ENCODE measurements around the gene IGFBP7.

Gene IGFBP7

DNA sequence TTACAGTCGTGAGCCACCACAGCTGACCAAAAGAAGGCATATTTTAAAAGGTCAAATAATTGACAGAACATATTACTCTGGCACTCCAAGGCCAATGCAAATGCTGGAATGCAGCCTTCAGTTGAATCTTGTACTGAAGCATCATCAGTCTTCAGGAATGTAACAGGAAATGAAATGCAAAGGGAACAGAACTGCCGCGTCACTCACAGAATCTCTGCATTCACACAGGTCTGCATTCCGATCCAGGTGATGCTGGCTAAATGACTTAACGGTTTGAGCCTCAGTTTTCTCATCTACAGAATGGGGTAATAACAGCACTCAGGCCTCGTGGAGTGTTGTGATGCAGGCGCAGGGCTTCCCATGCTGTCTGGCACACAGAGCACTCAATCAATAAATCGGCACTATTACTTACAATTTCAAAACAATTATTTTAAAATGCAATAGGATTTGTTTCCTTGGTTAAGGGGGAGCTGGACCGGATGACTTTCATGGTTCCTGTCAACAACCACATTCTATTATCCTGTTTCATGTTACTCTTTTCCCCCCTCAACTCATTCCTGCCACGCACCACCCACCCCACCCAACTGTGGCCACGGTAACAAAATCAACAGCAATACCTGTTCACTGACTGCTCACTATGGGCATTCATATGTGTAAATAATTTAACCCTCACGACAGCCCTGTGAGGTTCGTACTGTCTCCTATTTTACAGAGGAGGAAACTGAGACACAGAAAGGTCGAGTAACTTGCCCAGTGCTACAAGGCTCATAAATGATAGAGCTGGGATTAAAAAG lies 32.4 kb downstream of the IGFBP7 start:
- TF ChIP-seq FOXP2 (optimal IDR thresholded peaks at IDR 0.05; ENCODE audit: control extremely low read depth, extremely low read length, insufficient read depth) = no peak
- TF ChIP-seq EZH2 (IDR thresholded peaks at IDR 0.05) = no peak
- no peak for TF ChIP-seq POLR2AphosphoS5 (IDR thresholded peaks at IDR 0.05; ENCODE audit: borderline replicate concordance, low read depth, low read length)
- Histone ChIP-seq H3K9ac (ENCODE audit: insufficient read length) (no peak overlapping the region), H3K27ac (no peak overlapping the region), H3K36me3 (ENCODE audit: insufficient read depth, low read length) (no peaks in the 10 kb centered on the region), H3K4me3 (no peak overlapping the region), H3K9me3 (ENCODE audit: low read depth, low read length) (no peaks in the 10 kb centered on the region)
- DNase-seq (ENCODE audit: low read depth, low spot score) = no peak

DNA sequence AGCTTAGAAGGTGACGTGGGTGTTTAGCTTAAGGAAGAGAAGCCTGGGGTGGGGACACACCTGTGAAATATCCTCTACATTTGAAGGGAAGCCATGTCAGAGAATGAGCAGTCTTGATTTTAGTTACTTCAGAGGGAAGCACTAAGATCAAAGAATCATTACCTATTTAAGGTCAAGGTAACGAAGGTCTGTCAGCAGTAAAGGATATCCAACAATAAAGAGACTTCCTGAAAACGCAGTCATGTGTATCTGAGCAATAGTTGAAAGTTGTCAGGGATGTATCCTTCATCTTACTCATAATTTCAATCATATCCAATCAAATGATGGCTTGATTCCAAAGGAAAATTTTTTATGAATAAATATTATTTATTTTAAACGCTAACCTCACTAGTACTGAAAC lies 33.5 kb downstream of the IGFBP7 start:
- Histone ChIP-seq H3K9ac (ENCODE audit: insufficient read length) (no peak overlapping the region), H3K9me3 (ENCODE audit: low read depth, low read length) (no peaks in the 10 kb centered on the region), H3K4me3 (no peak overlapping the region), H3K27ac (no peak overlapping the region), H3K36me3 (ENCODE audit: insufficient read depth, low read length) (no peaks in the 10 kb centered on the region)
- no peak for DNase-seq (ENCODE audit: low read depth, low spot score)
- no peak for TF ChIP-seq POLR2AphosphoS5 (IDR thresholded peaks at IDR 0.05; ENCODE audit: borderline replicate concordance, low read depth, low read length)
- no peak for TF ChIP-seq FOXP2 (optimal IDR thresholded peaks at IDR 0.05; ENCODE audit: control extremely low read depth, extremely low read length, insufficient read depth)
- TF ChIP-seq EZH2 (IDR thresholded peaks at IDR 0.05) = no peak

- no peak overlapping the region for H3K4me3 ChIP-seq
- no peaks in the 10 kb centered on the region for H3K9me3 ChIP-seq (ENCODE audit: low read depth, low read length)
- no peaks in the 10 kb centered on the region for H3K36me3 ChIP-seq (ENCODE audit: insufficient read depth, low read length)
- no peak for DNase-seq (ENCODE audit: low read depth, low spot score)
- H3K9ac ChIP-seq (ENCODE audit: insufficient read length) = no peak overlapping the region
- H3K27ac ChIP-seq = no peak overlapping the region
- no peak for TF ChIP-seq EZH2 (IDR thresholded peaks at IDR 0.05)
- no peak for TF ChIP-seq POLR2AphosphoS5 (IDR thresholded peaks at IDR 0.05; ENCODE audit: borderline replicate concordance, low read depth, low read length)
- TF ChIP-seq FOXP2 (optimal IDR thresholded peaks at IDR 0.05; ENCODE audit: control extremely low read depth, extremely low read length, insufficient read depth) = no peak
Observed at GRCh38 chr4:57075367-57075766, 34.8 kb downstream of the IGFBP7 start.

GRCh38 chr4:57074744-57075143 lies 35.4 kb downstream of the IGFBP7 start:
- no peak overlapping the region for H3K4me3 ChIP-seq
- TF ChIP-seq EZH2 (IDR thresholded peaks at IDR 0.05) = no peak
- TF ChIP-seq POLR2AphosphoS5 (IDR thresholded peaks at IDR 0.05; ENCODE audit: borderline replicate concordance, low read depth, low read length) = no peak
- TF ChIP-seq FOXP2 (optimal IDR thresholded peaks at IDR 0.05; ENCODE audit: control extremely low read depth, extremely low read length, insufficient read depth) = no peak
- no peak overlapping the region for H3K9ac ChIP-seq (ENCODE audit: insufficient read length)
- no peak overlapping the region for H3K27ac ChIP-seq
- no peaks in the 10 kb centered on the region for H3K9me3 ChIP-seq (ENCODE audit: low read depth, low read length)
- no peaks in the 10 kb centered on the region for H3K36me3 ChIP-seq (ENCODE audit: insufficient read depth, low read length)
- no peak for DNase-seq (ENCODE audit: low read depth, low spot score)

DNA sequence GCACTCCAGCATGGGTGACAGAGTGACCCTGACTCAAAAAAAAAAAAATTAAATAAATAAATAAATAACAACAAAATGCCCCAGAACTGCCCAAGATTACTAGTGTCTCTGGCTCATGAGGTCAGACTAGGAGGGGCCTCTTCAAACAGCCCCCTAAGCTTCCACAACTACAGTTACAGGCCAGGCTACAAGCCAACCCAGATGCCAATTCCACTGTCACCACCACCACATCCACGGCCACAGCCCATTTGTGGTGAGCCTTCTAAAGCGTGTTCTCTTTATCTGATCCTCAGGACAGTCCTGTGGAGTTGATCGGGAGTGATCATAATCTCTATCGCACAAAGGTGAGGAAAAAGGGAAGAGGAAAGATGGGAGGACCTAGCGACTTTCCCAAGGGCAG lies 36.6 kb downstream of the IGFBP7 start:
- no peak overlapping the region for H3K4me3 ChIP-seq
- no peak overlapping the region for H3K9ac ChIP-seq (ENCODE audit: insufficient read length)
- no peaks in the 10 kb centered on the region for H3K36me3 ChIP-seq (ENCODE audit: insufficient read depth, low read length)
- H3K9me3 ChIP-seq (ENCODE audit: low read depth, low read length) = no peaks in the 10 kb centered on the region
- TF ChIP-seq FOXP2 (optimal IDR thresholded peaks at IDR 0.05; ENCODE audit: control extremely low read depth, extremely low read length, insufficient read depth) = no peak
- no peak for TF ChIP-seq POLR2AphosphoS5 (IDR thresholded peaks at IDR 0.05; ENCODE audit: borderline replicate concordance, low read depth, low read length)
- TF ChIP-seq EZH2 (IDR thresholded peaks at IDR 0.05) = no peak
- no peak overlapping the region for H3K27ac ChIP-seq
- DNase-seq (ENCODE audit: low read depth, low spot score) = no peak

DNA sequence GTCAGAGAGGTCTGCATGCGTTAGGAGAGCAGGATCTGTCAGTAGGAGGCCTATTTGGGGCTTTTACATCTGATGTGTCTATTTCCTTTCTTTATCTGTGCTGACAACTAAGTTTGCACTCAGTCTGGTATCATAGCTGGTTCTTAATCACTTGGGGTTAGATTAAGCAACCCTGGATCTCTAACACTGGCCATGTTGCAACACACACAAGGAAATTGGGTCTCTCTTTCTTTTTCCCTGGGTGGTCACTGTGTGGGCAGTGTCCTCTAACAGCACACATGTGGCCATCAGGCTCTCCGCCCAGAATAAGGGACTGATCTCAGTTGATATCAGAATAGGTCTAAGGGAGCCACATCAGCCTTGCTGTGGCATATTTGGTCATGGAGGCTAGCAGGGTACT lies 38.9 kb downstream of the IGFBP7 start:
- H3K9ac ChIP-seq (ENCODE audit: insufficient read length) = no peak overlapping the region
- no peak overlapping the region for H3K4me3 ChIP-seq
- H3K36me3 ChIP-seq (ENCODE audit: insufficient read depth, low read length) = no peaks in the 10 kb centered on the region
- DNase-seq (ENCODE audit: low read depth, low spot score) = no peak
- no peaks in the 10 kb centered on the region for H3K9me3 ChIP-seq (ENCODE audit: low read depth, low read length)
- H3K27ac ChIP-seq = no peak overlapping the region
- TF ChIP-seq EZH2 (IDR thresholded peaks at IDR 0.05) (no peak), POLR2AphosphoS5 (IDR thresholded peaks at IDR 0.05; ENCODE audit: borderline replicate concordance, low read depth, low read length) (no peak), FOXP2 (optimal IDR thresholded peaks at IDR 0.05; ENCODE audit: control extremely low read depth, extremely low read length, insufficient read depth) (no peak)

GRCh38 chr4:57070461-57070860 lies 39.7 kb downstream of the IGFBP7 start:
- DNase-seq (ENCODE audit: low read depth, low spot score) = no peak
- Histone ChIP-seq H3K9ac (ENCODE audit: insufficient read length) (no peak overlapping the region), H3K9me3 (ENCODE audit: low read depth, low read length) (no peaks in the 10 kb centered on the region), H3K27ac (no peak overlapping the region), H3K4me3 (no peak overlapping the region), H3K36me3 (ENCODE audit: insufficient read depth, low read length) (no peaks in the 10 kb centered on the region)
- no peak for TF ChIP-seq FOXP2 (optimal IDR thresholded peaks at IDR 0.05; ENCODE audit: control extremely low read depth, extremely low read length, insufficient read depth)
- TF ChIP-seq EZH2 (IDR thresholded peaks at IDR 0.05) = no peak
- no peak for TF ChIP-seq POLR2AphosphoS5 (IDR thresholded peaks at IDR 0.05; ENCODE audit: borderline replicate concordance, low read depth, low read length)

DNA sequence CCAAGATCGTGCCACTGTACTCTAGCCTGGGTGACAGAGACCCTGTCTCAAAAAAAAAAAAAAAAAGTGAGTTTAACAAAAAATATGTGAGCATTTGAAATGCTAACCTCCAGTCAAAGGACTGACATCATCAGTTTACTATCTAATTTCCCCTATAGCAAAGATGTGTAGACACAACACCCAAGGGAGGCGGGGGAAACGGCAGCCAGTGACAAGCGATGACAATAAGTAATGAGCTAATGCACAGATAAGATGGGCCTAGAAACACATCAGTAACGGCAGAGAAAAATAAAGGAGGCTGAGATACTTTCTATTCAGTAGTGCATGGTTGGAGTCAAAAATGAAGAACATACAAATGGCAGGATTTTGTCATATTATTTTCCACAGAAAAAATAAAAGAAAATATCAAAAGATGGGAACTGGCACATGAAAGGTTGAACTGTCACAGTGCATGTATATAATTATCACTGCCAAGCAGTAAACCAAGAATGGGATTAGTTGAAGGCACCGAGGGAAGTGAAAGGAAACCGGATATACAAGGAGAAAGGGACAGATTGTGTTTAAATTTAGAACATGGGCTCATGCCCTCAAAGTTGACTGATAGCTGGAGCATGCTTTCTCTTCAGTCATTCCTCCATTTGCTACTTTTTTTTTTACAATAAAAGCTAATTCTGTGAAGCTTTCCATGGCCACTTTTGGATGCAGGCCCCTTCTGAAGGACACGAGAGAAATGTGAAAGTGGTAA lies 41.8 kb downstream of the IGFBP7 start:
- no peaks in the 10 kb centered on the region for H3K36me3 ChIP-seq (ENCODE audit: insufficient read depth, low read length)
- DNase-seq (ENCODE audit: low read depth, low spot score) = no peak
- TF ChIP-seq EZH2 (IDR thresholded peaks at IDR 0.05) = no peak
- no peak for TF ChIP-seq FOXP2 (optimal IDR thresholded peaks at IDR 0.05; ENCODE audit: control extremely low read depth, extremely low read length, insufficient read depth)
- no peak for TF ChIP-seq POLR2AphosphoS5 (IDR thresholded peaks at IDR 0.05; ENCODE audit: borderline replicate concordance, low read depth, low read length)
- H3K4me3 ChIP-seq = no peak overlapping the region
- no peak overlapping the region for H3K9ac ChIP-seq (ENCODE audit: insufficient read length)
- no peak overlapping the region for H3K27ac ChIP-seq
- H3K9me3 ChIP-seq (ENCODE audit: low read depth, low read length) = no peaks in the 10 kb centered on the region
